DND-41 (cell line): ENCODE data around the gene MYO1E.

Experiments used
- ATAC-seq: fragments of 200-7000 bp; cut with Tn5 transposase; 3 replicates; pipeline ENCODE4 v1.9.1; 2021; ENCODE audit warnings: low read depth; ENCODE audit not compliant: insufficient read depth
- DNase-seq: peaks from one replicate; pipeline ENCODE4 v3.0.0-alpha.2; 2020
- H2AFZ ChIP-seq: 2 replicates; pipeline ENCODE4 v1.6.0; 2012; ENCODE audit warnings: low read depth, low read length
- H3K27ac ChIP-seq: 2 replicates; pipeline ENCODE4 v1.5.1; 2012; ENCODE audit warnings: low read length, inconsistent platforms
- H3K27me3 ChIP-seq: fragments of 200-600 bp; sonication (generic); 2 replicates; pipeline ENCODE4 v1.6.0; 2012; ENCODE audit warnings: low read length, mild to moderate bottlenecking, inconsistent platforms; ENCODE audit not compliant: insufficient read depth, poor library complexity
- H3K36me3 ChIP-seq: 2 replicates; pipeline ENCODE4 v1.5.1; 2012; ENCODE audit warnings: low read length, inconsistent platforms; ENCODE audit not compliant: insufficient read depth
- H3K4me1 ChIP-seq: 2 replicates; pipeline ENCODE4 v1.5.1; 2012; ENCODE audit warnings: mild to moderate bottlenecking, low read length; ENCODE audit not compliant: insufficient read depth
- H3K4me2 ChIP-seq: 2 replicates; pipeline ENCODE4 v1.6.0; 2012; ENCODE audit warnings: mild to moderate bottlenecking, moderate library complexity, low read length, inconsistent platforms; ENCODE audit not compliant: insufficient read depth
- H3K4me3 ChIP-seq, 2 experiments: fragments of 200-600 bp in 1 of 2; shearing (Covaris generic) in 1 of 2; 2 replicates each; pipeline ENCODE4 v1.5.1; 2012 to 2016; ENCODE audit warnings: inconsistent platforms in 2 of 2, low read length in 2 of 2, mild to moderate bottlenecking in 2 of 2, low read depth in 1 of 2, moderate library complexity in 1 of 2
- H3K79me2 ChIP-seq: 2 replicates; pipeline ENCODE4 v1.6.0; 2012; ENCODE audit warnings: low read length, inconsistent platforms; ENCODE audit not compliant: insufficient read depth
- H3K9ac ChIP-seq: 2 replicates; pipeline ENCODE4 v1.6.0; 2012; ENCODE audit warnings: low read depth, mild to moderate bottlenecking, inconsistent platforms, low read length, moderate library complexity
- H3K9me3 ChIP-seq: 2 replicates; pipeline ENCODE4 v1.5.1; 2012; ENCODE audit warnings: low read length, moderate library complexity, mild to moderate bottlenecking, inconsistent platforms; ENCODE audit not compliant: insufficient read depth, severe bottlenecking
- H4K20me1 ChIP-seq: 2 replicates; pipeline ENCODE4 v1.6.0; 2012; ENCODE audit warnings: low read length; ENCODE audit not compliant: insufficient read depth
- EZH2 ChIP-seq: IDR thresholded peaks from 3 replicates; pipeline ENCODE4 v1.6.1; 2012; ENCODE audit warnings: borderline replicate concordance, low read depth, mild to moderate bottlenecking, moderate library complexity, low read length, inconsistent platforms; ENCODE audit not compliant: severe bottlenecking
- TF ChIP-seq, protein P1 (sequence below): IDR thresholded peaks from 2 replicates; pipeline ENCODE4 v1.5.1; 2012; ENCODE audit warnings: borderline replicate concordance, low read length, moderate library complexity, mild to moderate bottlenecking; ENCODE audit not compliant: poor library complexity, severe bottlenecking; ENCODE audit errors: extremely low read depth

MYO1E gene

DNA sequence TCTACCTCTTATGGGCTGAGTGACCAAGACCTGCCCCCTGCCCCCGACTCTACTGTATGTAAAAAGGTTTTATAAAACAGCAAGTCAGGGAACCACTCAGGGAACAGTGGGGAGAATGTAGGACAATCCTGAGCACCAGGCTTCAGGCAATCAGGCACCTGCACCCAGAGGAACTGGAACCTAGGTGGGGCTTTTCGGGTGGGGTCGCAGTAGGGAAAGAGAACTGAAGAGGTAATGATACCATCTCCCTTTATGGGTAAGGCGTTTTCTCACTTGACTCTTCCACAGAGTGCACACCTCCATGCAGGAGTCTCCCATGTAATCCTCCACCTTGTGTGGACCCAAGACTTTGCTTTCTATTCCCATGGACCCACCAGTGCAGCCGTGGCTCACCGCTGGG lies 45.8 kb downstream of the MYO1E start:
- no peak overlapping the region for H3K4me2 ChIP-seq
- ATAC-seq (no peak), DNase-seq (no peak)
- H3K9me3 ChIP-seq: no peaks in the 10 kb centered on the region
- H3K27ac ChIP-seq: no peak overlapping the region
- no peak overlapping the region for H2AFZ ChIP-seq
- no peak overlapping the region for H3K9ac ChIP-seq
- no peaks in the 10 kb centered on the region for H3K4me1 ChIP-seq
- no peaks in the 10 kb centered on the region for H4K20me1 ChIP-seq
- H3K36me3 ChIP-seq: no peaks in the 10 kb centered on the region
- TF ChIP-seq, protein P1, sequence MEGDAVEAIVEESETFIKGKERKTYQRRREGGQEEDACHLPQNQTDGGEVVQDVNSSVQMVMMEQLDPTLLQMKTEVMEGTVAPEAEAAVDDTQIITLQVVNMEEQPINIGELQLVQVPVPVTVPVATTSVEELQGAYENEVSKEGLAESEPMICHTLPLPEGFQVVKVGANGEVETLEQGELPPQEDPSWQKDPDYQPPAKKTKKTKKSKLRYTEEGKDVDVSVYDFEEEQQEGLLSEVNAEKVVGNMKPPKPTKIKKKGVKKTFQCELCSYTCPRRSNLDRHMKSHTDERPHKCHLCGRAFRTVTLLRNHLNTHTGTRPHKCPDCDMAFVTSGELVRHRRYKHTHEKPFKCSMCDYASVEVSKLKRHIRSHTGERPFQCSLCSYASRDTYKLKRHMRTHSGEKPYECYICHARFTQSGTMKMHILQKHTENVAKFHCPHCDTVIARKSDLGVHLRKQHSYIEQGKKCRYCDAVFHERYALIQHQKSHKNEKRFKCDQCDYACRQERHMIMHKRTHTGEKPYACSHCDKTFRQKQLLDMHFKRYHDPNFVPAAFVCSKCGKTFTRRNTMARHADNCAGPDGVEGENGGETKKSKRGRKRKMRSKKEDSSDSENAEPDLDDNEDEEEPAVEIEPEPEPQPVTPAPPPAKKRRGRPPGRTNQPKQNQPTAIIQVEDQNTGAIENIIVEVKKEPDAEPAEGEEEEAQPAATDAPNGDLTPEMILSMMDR: no peak
- TF ChIP-seq EZH2: no peak
- no peak overlapping the region for H3K4me3 ChIP-seq
- H3K79me2 ChIP-seq: no peaks in the 10 kb centered on the region
- H3K27me3 ChIP-seq: no peaks in the 10 kb centered on the region

DNA sequence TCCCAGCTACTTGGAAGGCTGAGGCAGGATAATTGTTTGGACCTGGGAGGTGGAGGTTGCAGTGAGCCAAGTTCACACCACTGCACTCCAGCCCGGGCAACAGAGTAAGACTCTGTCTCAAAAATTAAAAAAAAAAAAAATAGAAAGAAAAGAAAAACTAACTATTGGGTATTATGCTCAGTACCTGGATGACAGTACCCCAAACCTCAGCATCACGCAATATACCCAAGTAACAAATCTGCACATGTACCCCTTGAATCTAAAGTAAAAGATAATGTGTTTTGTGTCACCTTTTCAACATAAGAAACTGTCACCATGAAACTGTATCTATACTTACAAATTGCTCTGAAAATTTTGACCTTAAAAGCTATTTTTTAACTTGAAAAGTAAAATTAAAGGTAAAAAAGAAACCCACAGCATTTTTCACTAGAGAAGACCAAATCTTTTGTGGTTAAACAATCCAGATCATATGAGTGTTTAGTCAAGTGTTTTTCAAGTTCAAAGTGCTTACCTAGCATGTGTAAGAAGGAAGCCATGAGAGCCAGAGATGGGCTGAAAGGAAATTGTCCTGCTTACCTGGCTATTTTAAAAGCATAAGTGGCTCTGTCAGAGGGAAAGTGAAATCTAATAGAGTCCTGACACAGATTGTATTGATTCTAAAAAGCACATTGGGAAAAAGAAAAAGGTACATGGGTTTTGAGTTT lies 50.5 kb downstream of the MYO1E start:
- Histone ChIP-seq H2AFZ (no peak overlapping the region), H3K4me1 (no peaks in the 10 kb centered on the region), H3K36me3 (no peaks in the 10 kb centered on the region), H3K79me2 (no peaks in the 10 kb centered on the region), H3K27ac (no peak overlapping the region), H4K20me1 (no peaks in the 10 kb centered on the region), H3K4me2 (no peak overlapping the region), H3K9ac (no peak overlapping the region), H3K4me3 (no peak overlapping the region), H3K27me3 (no peaks in the 10 kb centered on the region), H3K9me3 (no peaks in the 10 kb centered on the region)
- DNase-seq: no peak
- no peak for TF ChIP-seq EZH2
- TF ChIP-seq, protein P1: no peak
- ATAC-seq: no peak

DNA sequence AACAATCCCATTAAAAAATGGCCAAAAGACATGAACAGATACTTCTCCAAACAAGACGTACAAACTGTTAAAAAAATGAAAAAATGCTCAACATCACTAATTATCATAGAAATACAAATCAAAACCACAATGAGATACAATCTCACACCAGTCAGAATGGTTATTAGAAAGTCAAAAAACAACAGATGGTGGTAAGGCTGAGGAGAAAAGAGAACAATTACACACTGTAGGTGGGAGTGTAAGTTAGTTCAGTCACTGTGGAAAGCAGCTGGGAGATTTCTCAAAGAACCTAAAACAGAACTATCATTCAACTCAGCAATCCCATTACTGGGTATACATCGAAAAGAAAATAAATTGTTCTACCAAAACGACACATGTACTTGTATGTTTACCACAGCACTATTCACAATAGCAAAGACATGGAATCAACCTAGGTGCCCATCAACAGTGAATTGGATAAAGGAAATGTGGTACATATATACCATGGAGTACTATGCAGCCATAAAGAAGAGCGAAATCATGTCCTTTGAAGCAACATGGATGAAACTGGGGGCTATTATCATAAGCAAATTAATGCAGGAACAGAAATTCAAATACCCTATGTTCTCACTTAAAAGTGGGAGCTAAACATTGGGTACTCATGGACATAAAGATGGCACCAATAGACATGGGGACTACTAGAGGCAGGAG lies 51.5 kb downstream of the MYO1E start:
- no peaks in the 10 kb centered on the region for H3K4me1 ChIP-seq
- DNase-seq: no peak
- H3K79me2 ChIP-seq: no peaks in the 10 kb centered on the region

More for the DNA sequence above, 51.5 kb downstream of the MYO1E start:
- no peak overlapping the region for H3K4me2 ChIP-seq
- H3K9ac ChIP-seq: no peak overlapping the region
- TF ChIP-seq, protein P1: no peak
- TF ChIP-seq EZH2: no peak
- no peaks in the 10 kb centered on the region for H4K20me1 ChIP-seq
- H3K36me3 ChIP-seq: no peaks in the 10 kb centered on the region
- no peak overlapping the region for H3K27ac ChIP-seq
- no peak for ATAC-seq
- H3K9me3 ChIP-seq: no peaks in the 10 kb centered on the region
- H2AFZ ChIP-seq: no peak overlapping the region
- no peaks in the 10 kb centered on the region for H3K27me3 ChIP-seq
- H3K4me3 ChIP-seq: no peak overlapping the region
